ENCODE results near the gene COG5. TPM values are rescaled to one million over a fixed set of nuclear protein-coding genes. Genes with fewer than 3 reads are reported as not detected.

Gene COG5
- total and polyA plus RNA-seq, 8 donors = 4.1 to 34.7 (median 26.5) TPM

- WGBS, 2 donors = 80 to 86% methylated on average over 1 of the region's 1 CpG
- H3K4me3 ChIP-seq = no peak overlapping the region
- no peak for TF ChIP-seq CTCF (IDR thresholded peaks at IDR 0.05)
- no peak for ATAC-seq
- no peak overlapping the region for H3K27ac ChIP-seq
- H3K4me1 ChIP-seq = no peaks in the 10 kb centered on the region
- no peaks in the 10 kb centered on the region for H3K9me3 ChIP-seq
- H3K27me3 ChIP-seq = no peaks in the 10 kb centered on the region
- intact Hi-C loops (cut with DNase I) = no loop called here
- FAIRE-seq = no peak
- H3K36me3 ChIP-seq = no peaks in the 10 kb centered on the region
- DNase-seq = no peak
Observed at GRCh38 chr7:107233981-107234380, 329.7 kb downstream of the COG5 start.

- no peak overlapping the region for H3K27ac ChIP-seq
- H3K27me3 ChIP-seq = no peaks in the 10 kb centered on the region
- no peaks in the 10 kb centered on the region for H3K4me1 ChIP-seq
- TF ChIP-seq CTCF (IDR thresholded peaks at IDR 0.05) = no peak
- intact Hi-C loops (cut with DNase I) = no loop called here
- WGBS, 2 donors = 90 to 95% methylated on average over 4 of the region's 4 CpGs
- no peaks in the 10 kb centered on the region for H3K9me3 ChIP-seq
- H3K4me3 ChIP-seq = no peak overlapping the region
- DNase-seq (no peak), FAIRE-seq (no peak), ATAC-seq (no peak)
- no peaks in the 10 kb centered on the region for H3K36me3 ChIP-seq
Observed at GRCh38 chr7:107233174-107233573, 330.5 kb downstream of the COG5 start.

- intact Hi-C loops (cut with DNase I) = no loop called here
- no peak for TF ChIP-seq CTCF (IDR thresholded peaks at IDR 0.05)
- DNase-seq (no peak), FAIRE-seq (no peak), ATAC-seq (no peak)
- Histone ChIP-seq H3K9me3 (no peaks in the 10 kb centered on the region), H3K4me3 (no peak overlapping the region), H3K4me1 (no peaks in the 10 kb centered on the region), H3K27me3 (no peaks in the 10 kb centered on the region), H3K27ac (no peak overlapping the region), H3K36me3 (no peaks in the 10 kb centered on the region)
- WGBS, 2 donors = 94 to 95% methylated on average over 7 of the region's 7 CpGs
Observed at GRCh38 chr7:107232568-107233090, 331.1 kb downstream of the COG5 start.

GRCh38 chr7:107230334-107230733 lies 333.4 kb downstream of the COG5 start:
- H3K36me3 ChIP-seq = peaks cover 0 to 4% (median 0%) of the 10 kb centered on the region in 3 donors
- FAIRE-seq = no peak
- no peak for ATAC-seq
- no peaks in the 10 kb centered on the region for H3K9me3 ChIP-seq
- intact Hi-C loops (cut with DNase I) = no loop called here
- H3K4me3 ChIP-seq = no peak overlapping the region
- DNase-seq = no peak
- WGBS, 2 donors = 98% methylated on average over 3 of the region's 3 CpGs
- no peak for TF ChIP-seq CTCF (IDR thresholded peaks at IDR 0.05)
- no peaks in the 10 kb centered on the region for H3K4me1 ChIP-seq
- H3K27ac ChIP-seq = no peak overlapping the region
- no peaks in the 10 kb centered on the region for H3K27me3 ChIP-seq

- Histone ChIP-seq H3K4me1 (no peaks in the 10 kb centered on the region), H3K27ac (no peak overlapping the region), H3K27me3 (no peaks in the 10 kb centered on the region), H3K36me3 (peaks cover 0 to 5% (median 0%) of the 10 kb centered on the region in 3 donors), H3K4me3 (no peak overlapping the region), H3K9me3 (no peaks in the 10 kb centered on the region)
- 97 to 98% methylated on average over 2 of the region's 2 CpGs for WGBS, 2 donors
- ATAC-seq (no peak), DNase-seq (no peak), FAIRE-seq (no peak)
- intact Hi-C loops (cut with DNase I) = no loop called here
- no peak for TF ChIP-seq CTCF (IDR thresholded peaks at IDR 0.05)
Observed at GRCh38 chr7:107228291-107228690, 335.4 kb downstream of the COG5 start.
